Right lobe of liver (tissue), 4 donors: ENCODE data around the gene NRF1.

Experiments used
- CTCF ChIP-seq, 4 donors: fragments of 200-600 bp in 3 of 4; fragments of 450-650 bp in 1 of 4; IDR thresholded peaks; one replicate each; pipeline versions ENCODE4 v1.5.1 to v1.8.0; 2016 to 2022; ENCODE audit warnings: antibody characterized with exemption in 4 of 4, mild to moderate bottlenecking in 2 of 4
- POLR2A ChIP-seq: fragments of 450-650 bp; IDR thresholded peaks from one replicate; pipeline ENCODE4 v1.6.1; 2017; ENCODE audit warnings: antibody characterized with exemption, mild to moderate bottlenecking
- donor health status: DM: no; HTN: no; CAD: no.
- donor health status: DM: no; HTN: no; CAD: no.
- donor health status: DM: no; HTN: yes; CAD: no.

GRCh38 chr7:129776362-129776722, 164.8 kb downstream of the NRF1 start:
- no peak for TF ChIP-seq CTCF (IDR thresholded peaks at IDR 0.05)
- no peak for TF ChIP-seq POLR2A
